Measurements from ENCODE around the gene CTH. TPM values are rescaled to one million over a fixed set of nuclear protein-coding genes. Genes with fewer than 3 reads are reported as not detected.

Gene CTH
- total RNA-seq, 4 donors from 2014 or later = 14.7 to 22.2 (median 15.4) TPM

- no peaks in the 10 kb centered on the region for H3K27me3 ChIP-seq
- H3K36me3 ChIP-seq = no peaks in the 10 kb centered on the region
- no peak overlapping the region for H3K27ac ChIP-seq
- H3K4me3 ChIP-seq (replicated peaks in 1 of 3) = no peak overlapping the region
- H3K4me1 ChIP-seq = peaks cover 0 to 6% of the 10 kb centered on the region in 2 donors
- DNase-seq = no peak
- TF ChIP-seq CTCF (IDR thresholded peaks at IDR 0.05) = no peak
- TF ChIP-seq POLR2A (IDR thresholded peaks at IDR 0.05) = no peak
- 88 to 91% methylated on average over 4 of the region's 4 CpGs for WGBS, 2 donors
- intact Hi-C loops (cut with DNase I) = no loop called here
- no peaks in the 10 kb centered on the region for H3K9me3 ChIP-seq
Measured at GRCh38 chr1:70483342-70483741, 72.3 kb downstream of the CTH start.

- H3K27ac ChIP-seq = no peak overlapping the region
- DNase-seq = no peak
- H3K9me3 ChIP-seq = no peaks in the 10 kb centered on the region
- intact Hi-C loops (cut with DNase I) = no loop called here
- no peaks in the 10 kb centered on the region for H3K36me3 ChIP-seq
- TF ChIP-seq POLR2A (IDR thresholded peaks at IDR 0.05) = no peak
- no peak for TF ChIP-seq CTCF (IDR thresholded peaks at IDR 0.05)
- H3K4me1 ChIP-seq = peaks cover 0 to 6% of the 10 kb centered on the region in 2 donors
- WGBS, 2 donors = 58 to 60% methylated on average over 4 of the region's 4 CpGs
- no peak overlapping the region for H3K4me3 ChIP-seq (replicated peaks in 1 of 3)
- H3K27me3 ChIP-seq = no peaks in the 10 kb centered on the region
Measured at GRCh38 chr1:70485624-70486023, 74.6 kb downstream of the CTH start.

- Histone ChIP-seq H3K4me3 (replicated peaks in 1 of 3) (no peak overlapping the region), H3K27me3 (no peaks in the 10 kb centered on the region), H3K27ac (no peak overlapping the region), H3K4me1 (peaks cover 0 to 6% of the 10 kb centered on the region in 2 donors), H3K9me3 (no peaks in the 10 kb centered on the region), H3K36me3 (no peaks in the 10 kb centered on the region)
- 57 to 77% methylated on average over 1 to 2 of the region's 2 CpGs for WGBS, 2 donors
- intact Hi-C loops (cut with DNase I) = no loop called here
- DNase-seq = peak; percentile 26 to 42
- TF ChIP-seq CTCF (IDR thresholded peaks at IDR 0.05) = no peak
- TF ChIP-seq POLR2A (IDR thresholded peaks at IDR 0.05) = no peak
Measured at GRCh38 chr1:70486676-70487458, 75.8 kb downstream of the CTH start.

- no peaks in the 10 kb centered on the region for H3K9me3 ChIP-seq
- H3K36me3 ChIP-seq = no peaks in the 10 kb centered on the region
- H3K27ac ChIP-seq = no peak overlapping the region
- 94 to 100% methylated on average over 1 to 2 of the region's 2 CpGs for WGBS, 2 donors
- H3K27me3 ChIP-seq = no peaks in the 10 kb centered on the region
- intact Hi-C loops (cut with DNase I) = no loop called here
- DNase-seq = no peak
- no peak overlapping the region for H3K4me3 ChIP-seq (replicated peaks in 1 of 3)
- H3K4me1 ChIP-seq = peaks cover 0 to 6% of the 10 kb centered on the region in 2 donors
- TF ChIP-seq CTCF (IDR thresholded peaks at IDR 0.05) (no peak), POLR2A (IDR thresholded peaks at IDR 0.05) (no peak)
Measured at GRCh38 chr1:70487459-70487815, 76.4 kb downstream of the CTH start.

GRCh38 chr1:70487910-70488665 is 77.0 kb downstream of the CTH start:
- Histone ChIP-seq H3K36me3 (no peaks in the 10 kb centered on the region), H3K27ac (no peak overlapping the region), H3K4me3 (replicated peaks in 1 of 3) (no peak overlapping the region), H3K4me1 (peaks cover 0 to 6% of the 10 kb centered on the region in 2 donors), H3K27me3 (no peaks in the 10 kb centered on the region), H3K9me3 (no peaks in the 10 kb centered on the region)
- TF ChIP-seq POLR2A (IDR thresholded peaks at IDR 0.05) = no peak
- TF ChIP-seq CTCF (IDR thresholded peaks at IDR 0.05) = peak; percentile 23 to 73 (median 63)
- 44 to 45% methylated on average over 6 of the region's 6 CpGs for WGBS, 2 donors
- peak; percentile 22 for DNase-seq
- intact Hi-C loops (cut with DNase I) = no loop called here
